RWPE2 (cell line): ENCODE data around the gene POLH.
A peak's percentile ranks its signal among the peaks of the same experiment; 100 is the strongest.

Experiments
- ATAC-seq: fragments of 200-7000 bp; cut with Tn5 transposase; 3 replicates; pipeline ENCODE4 v1.9.1; 2021; ENCODE audit warnings: low read depth
- DNase-seq: peaks from one replicate; pipeline ENCODE4 v3.0.0-alpha.2; 2020; ENCODE audit warnings: low spot score
- H3K27ac ChIP-seq: fragments of 450-650 bp; 2 replicates; pipeline ENCODE4 v1.5.1; 2017; ENCODE audit warnings: mild to moderate bottlenecking; ENCODE audit not compliant: poor library complexity, severe bottlenecking
- H3K27me3 ChIP-seq: fragments of 250-450 bp; sonication (Bioruptor Pico); 2 replicates; pipeline ENCODE4 v1.5.1; 2021; ENCODE audit warnings: mild to moderate bottlenecking, moderate library complexity; ENCODE audit not compliant: insufficient read depth, poor library complexity, severe bottlenecking
- H3K36me3 ChIP-seq: fragments of 250-450 bp; sonication (Bioruptor Pico); 2 replicates; pipeline ENCODE4 v1.5.1; 2020; ENCODE audit warnings: low read depth, mild to moderate bottlenecking, moderate library complexity
- H3K4me1 ChIP-seq: fragments of 250-450 bp; sonication (Bioruptor Pico); 2 replicates; pipeline ENCODE4 v1.5.1; 2021; ENCODE audit warnings: mild to moderate bottlenecking, moderate library complexity; ENCODE audit not compliant: insufficient read depth, poor library complexity, severe bottlenecking
- H3K4me3 ChIP-seq: fragments of 250-450 bp; sonication (Bioruptor Pico); 2 replicates; pipeline ENCODE4 v1.5.1; 2021; ENCODE audit warnings: mild to moderate bottlenecking, moderate library complexity; ENCODE audit not compliant: severe bottlenecking
- H3K9me3 ChIP-seq: fragments of 250-450 bp; sonication (Bioruptor Pico); 2 replicates; pipeline ENCODE4 v1.5.1; 2021; ENCODE audit warnings: mild to moderate bottlenecking, moderate library complexity; ENCODE audit not compliant: severe bottlenecking
- CTCF ChIP-seq: fragments of 450-650 bp; IDR thresholded peaks from one replicate; pipeline ENCODE4 v1.5.1; 2017; ENCODE audit warnings: mild to moderate bottlenecking, moderate library complexity; ENCODE audit not compliant: poor library complexity, severe bottlenecking

Gene POLH

GRCh38 chr6:43635387-43636307 is 59.7 kb downstream of the POLH start, which contains the start of gene MAD2L1BP:
Gene MAD2L1BP (plus strand): TSS chr6:43635840. CDS start chr6:43635876, 36 bp downstream.
- no peak for TF ChIP-seq CTCF
- Histone ChIP-seq H3K27ac (peak within 1 kb of the TSS; percentile 42), H3K27me3 (no peaks in the 10 kb centered on the region), H3K36me3 (peaks cover 44% of the 10 kb centered on the region), H3K4me1 (peaks cover 4% of the 10 kb centered on the region), H3K4me3 (peak within 1 kb of the TSS; percentile 49), H3K9me3 (no peaks in the 10 kb centered on the region)
- DNase-seq (peak; percentile 73), ATAC-seq (peak; percentile 83)

GRCh38 chr6:43636308-43636659 is 60.3 kb downstream of the POLH start:
- H3K27ac ChIP-seq, result peak overlapping the region; percentile 42
- H3K4me1 ChIP-seq, result peaks cover 4% of the 10 kb centered on the region
- peaks cover 49% of the 10 kb centered on the region for H3K36me3 ChIP-seq
- no peaks in the 10 kb centered on the region for H3K9me3 ChIP-seq
- ATAC-seq, result peak; percentile 28; the same call in 2 of the 3 replicates
- no peak for TF ChIP-seq CTCF
- no peaks in the 10 kb centered on the region for H3K27me3 ChIP-seq
- peak overlapping the region; percentile 49 for H3K4me3 ChIP-seq
- DNase-seq, result no peak

GRCh38 chr6:43639984-43640800 is 64.2 kb downstream of the POLH start:
- DNase-seq (no peak), ATAC-seq (no peak)
- TF ChIP-seq CTCF, result no peak
- H3K4me3 ChIP-seq, result no peak overlapping the region
- no peaks in the 10 kb centered on the region for H3K27me3 ChIP-seq
- peaks cover 60% of the 10 kb centered on the region for H3K36me3 ChIP-seq
- no peak overlapping the region for H3K27ac ChIP-seq
- peaks cover 4% of the 10 kb centered on the region for H3K4me1 ChIP-seq
- H3K9me3 ChIP-seq, result no peaks in the 10 kb centered on the region

GRCh38 chr6:43644940-43645612 is 69.1 kb downstream of the POLH start, which contains the start of gene RSPH9:
Gene RSPH9 (plus strand): TSS chr6:43645036. CDS start chr6:43645099, 63 bp downstream.
- ATAC-seq, result peak; percentile 79
- peak within 1 kb of the TSS; percentile 26 for H3K4me3 ChIP-seq
- H3K36me3 ChIP-seq, result peaks cover 23% of the 10 kb centered on the region
- H3K27ac ChIP-seq, result peak within 1 kb of the TSS; percentile 14
- no peaks in the 10 kb centered on the region for H3K4me1 ChIP-seq
- no peaks in the 10 kb centered on the region for H3K9me3 ChIP-seq
- no peaks in the 10 kb centered on the region for H3K27me3 ChIP-seq
- TF ChIP-seq CTCF, result no peak
- peak; percentile 85 for DNase-seq
